Esophagus squamous epithelium (tissue), 5 donors: ENCODE results near the gene TSEN34. TPM values are rescaled to one million over a fixed set of nuclear protein-coding genes. Genes with fewer than 3 reads are reported as not detected.
A peak's percentile ranks its signal among the peaks of the same experiment; 100 is the strongest.

Experiments
- DNase-seq: peaks from one replicate; lab custom pipeline; 2025; lab: John Stamatoyannopoulos, UW
- H3K27ac ChIP-seq, 4 donors: fragments of 200-600 bp; sonication (generic); one replicate each; pipeline ENCODE4 v1.5.1; 2016 to 2019; ENCODE audit warnings: mild to moderate bottlenecking in 1 of 4
- H3K27me3 ChIP-seq, 4 donors: fragments of 200-600 bp; sonication (generic); 1 replicate in 3 of 4; 2 replicates in 1 of 4; pipeline versions ENCODE4 v1.5.1 to v1.6.0; 2017 to 2021; ENCODE audit warnings: antibody characterized with exemption in 1 of 4
- H3K36me3 ChIP-seq, 3 donors: fragments of 200-600 bp; sonication (generic); one replicate each; pipeline ENCODE4 v1.5.1; 2016 to 2019
- H3K4me1 ChIP-seq, 3 donors: fragments of 200-600 bp; sonication (generic); one replicate each; pipeline ENCODE4 v1.5.1; 2017 to 2019
- H3K4me3 ChIP-seq, 4 donors: fragments of 200-600 bp; sonication (generic); 1 replicate in 3 of 4; 2 replicates in 1 of 4; pipeline ENCODE4 v1.5.1; 2016 to 2019; ENCODE audit warnings: mild to moderate bottlenecking in 2 of 4, moderate library complexity in 1 of 4
- H3K9me3 ChIP-seq, 3 donors: fragments of 200-600 bp; sonication (generic); one replicate each; pipeline ENCODE4 v1.5.1; 2016 to 2019
- POLR2A ChIP-seq, 4 donors: fragments of 450-650 bp; IDR thresholded peaks; one replicate each; pipeline ENCODE4 v1.6.1; 2017; ENCODE audit warnings: antibody characterized with exemption in 4 of 4, mild to moderate bottlenecking in 4 of 4, moderate library complexity in 3 of 4
- WGBS, 2 donors: methylation state at CpG; one replicate each; pipeline ENCODE4 v1.1.5; 2018; 5-methylcytosine and 5-hydroxymethylcytosine counted together
- intact Hi-C: fragments of 100-400 bp; cut with DNase I; formaldehyde crosslinking; loops from one replicate; pipeline ENCODE4 v1.15.0; 2022
- total RNA-seq, 4 donors: library from RNA; depleted of rRNA; stranded (reverse); fragments of >200 nt; gene quantifications; one replicate each; pipeline ENCODE4 v1.1.0, GENCODE V29; 2016
- TF ChIP-seq, protein P1 (sequence below), 6 experiments: fragments of 450-650 bp in 4 of 6; fragments of 200-600 bp in 2 of 6; sonication (generic) in 2 of 6; IDR thresholded peaks; one replicate each; pipeline ENCODE4 v1.5.1; 2016 to 2019; ENCODE audit warnings: antibody characterized with exemption in 6 of 6, mild to moderate bottlenecking in 4 of 6, moderate library complexity in 4 of 6
- donor health status: DM: yes; HTN: yes; CAD: no.

The TSEN34 gene
- total RNA-seq, 4 donors from 2014 or later, result 56.1 to 70.9 (median 64.4) TPM

DNA sequence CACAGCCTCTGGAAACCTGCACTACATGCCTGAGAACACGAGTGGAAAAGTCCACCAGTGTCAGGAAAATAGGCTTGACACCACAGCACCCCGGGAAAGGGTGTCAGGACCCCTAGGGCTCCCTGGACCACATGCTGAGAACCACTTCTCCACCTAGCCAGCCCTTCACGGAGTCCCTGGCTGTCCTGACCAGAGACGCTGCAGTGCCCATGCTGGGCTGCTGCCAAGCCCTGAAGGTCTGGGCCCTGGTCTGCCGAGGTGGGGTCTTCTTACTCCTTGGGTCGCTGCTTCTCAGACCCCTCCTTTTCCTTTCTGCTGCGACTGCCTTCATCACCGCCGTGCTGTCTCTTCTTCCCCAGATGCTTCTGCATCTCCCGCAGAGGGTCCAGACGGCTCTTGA, 34.6 kb upstream of the TSEN34 start:
- no peaks in the 10 kb centered on the region for H3K27me3 ChIP-seq
- no peak for DNase-seq
- H3K27ac ChIP-seq, result no peak overlapping the region
- TF ChIP-seq, protein P1, sequence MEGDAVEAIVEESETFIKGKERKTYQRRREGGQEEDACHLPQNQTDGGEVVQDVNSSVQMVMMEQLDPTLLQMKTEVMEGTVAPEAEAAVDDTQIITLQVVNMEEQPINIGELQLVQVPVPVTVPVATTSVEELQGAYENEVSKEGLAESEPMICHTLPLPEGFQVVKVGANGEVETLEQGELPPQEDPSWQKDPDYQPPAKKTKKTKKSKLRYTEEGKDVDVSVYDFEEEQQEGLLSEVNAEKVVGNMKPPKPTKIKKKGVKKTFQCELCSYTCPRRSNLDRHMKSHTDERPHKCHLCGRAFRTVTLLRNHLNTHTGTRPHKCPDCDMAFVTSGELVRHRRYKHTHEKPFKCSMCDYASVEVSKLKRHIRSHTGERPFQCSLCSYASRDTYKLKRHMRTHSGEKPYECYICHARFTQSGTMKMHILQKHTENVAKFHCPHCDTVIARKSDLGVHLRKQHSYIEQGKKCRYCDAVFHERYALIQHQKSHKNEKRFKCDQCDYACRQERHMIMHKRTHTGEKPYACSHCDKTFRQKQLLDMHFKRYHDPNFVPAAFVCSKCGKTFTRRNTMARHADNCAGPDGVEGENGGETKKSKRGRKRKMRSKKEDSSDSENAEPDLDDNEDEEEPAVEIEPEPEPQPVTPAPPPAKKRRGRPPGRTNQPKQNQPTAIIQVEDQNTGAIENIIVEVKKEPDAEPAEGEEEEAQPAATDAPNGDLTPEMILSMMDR (IDR thresholded peaks at IDR 0.05), result no peak
- no peak for TF ChIP-seq POLR2A (IDR thresholded peaks at IDR 0.05)
- peaks cover 21 to 60% (median 25%) of the 10 kb centered on the region in 3 donors for H3K4me1 ChIP-seq
- 63 to 75% methylated on average over 6 to 10 of the region's 11 CpGs for WGBS, 2 donors
- H3K4me3 ChIP-seq, result no peak overlapping the region
- no peaks in the 10 kb centered on the region for H3K9me3 ChIP-seq
- peaks cover 45 to 67% (median 63%) of the 10 kb centered on the region in 3 donors for H3K36me3 ChIP-seq
- intact Hi-C loops, result no loop called here

DNA sequence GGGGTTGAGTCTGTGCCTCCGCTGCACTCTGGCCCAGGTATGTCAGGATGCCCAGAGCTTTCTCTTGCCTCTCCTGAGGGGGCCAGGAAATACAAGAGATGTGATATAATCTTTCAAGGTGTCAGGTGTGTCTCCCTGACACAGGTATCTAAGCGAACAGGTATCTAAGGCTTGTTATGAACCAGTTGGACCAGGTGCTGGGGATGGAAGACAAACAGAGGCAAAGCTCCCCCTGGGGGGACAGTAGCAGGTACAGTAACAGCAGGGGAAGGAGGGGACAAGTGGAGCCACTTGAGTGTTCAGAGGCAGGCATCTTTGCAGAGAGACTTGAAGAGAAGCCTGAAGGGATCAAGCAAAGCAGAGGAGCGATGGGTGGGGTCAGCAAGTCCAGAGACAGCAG, 34.2 kb upstream of the TSEN34 start:
- intact Hi-C loops, result no loop called here
- no peak for DNase-seq
- H3K36me3 ChIP-seq, result peaks cover 45 to 63% (median 58%) of the 10 kb centered on the region in 3 donors
- H3K4me3 ChIP-seq, result no peak overlapping the region
- H3K4me1 ChIP-seq, result peaks cover 23 to 65% (median 29%) of the 10 kb centered on the region in 3 donors
- H3K9me3 ChIP-seq, result no peaks in the 10 kb centered on the region
- TF ChIP-seq POLR2A (IDR thresholded peaks at IDR 0.05), result no peak
- TF ChIP-seq, protein P1 (IDR thresholded peaks at IDR 0.05), result no peak
- WGBS, 2 donors, result 69 to 83% methylated on average over 2 to 3 of the region's 3 CpGs
- H3K27ac ChIP-seq, result no peak overlapping the region
- no peaks in the 10 kb centered on the region for H3K27me3 ChIP-seq

DNA sequence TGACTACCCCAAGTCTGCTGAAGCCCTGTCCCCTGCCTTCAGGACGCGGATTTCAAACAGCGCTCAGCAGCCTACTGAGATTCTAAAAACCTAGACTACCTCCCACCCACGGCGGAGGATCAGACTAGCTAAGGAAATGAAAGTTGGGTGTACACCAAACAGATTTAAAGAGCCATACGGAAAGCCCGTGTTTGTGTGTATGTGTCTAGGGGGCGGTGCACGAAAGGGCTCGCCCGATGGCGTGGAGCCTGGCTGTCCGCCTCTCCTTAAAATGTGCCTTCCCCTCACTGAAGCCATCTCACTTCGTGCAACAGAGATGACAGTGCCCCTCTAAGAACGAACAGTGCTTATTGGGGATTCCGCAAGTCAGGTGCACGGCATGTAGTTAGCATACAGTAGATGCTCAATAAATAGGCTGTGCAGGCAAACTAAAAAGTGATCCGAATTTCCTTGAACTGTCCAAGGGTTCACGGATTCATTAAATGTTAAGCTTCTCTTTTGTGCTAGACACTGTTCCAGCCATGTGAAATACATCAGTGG, 32.2 kb upstream of the TSEN34 start:
- Histone ChIP-seq H3K4me1 (peaks cover 30 to 67% (median 36%) of the 10 kb centered on the region in 3 donors), H3K4me3 (peak overlapping the region; percentile 56 to 82 (median 74)), H3K27me3 (no peaks in the 10 kb centered on the region), H3K27ac (peak overlapping the region; percentile 88 to 98 (median 98)), H3K9me3 (no peaks in the 10 kb centered on the region), H3K36me3 (peaks cover 27 to 44% (median 41%) of the 10 kb centered on the region in 3 donors)
- TF ChIP-seq, protein P1 (IDR thresholded peaks at IDR 0.05), result no peak
- TF ChIP-seq POLR2A (IDR thresholded peaks at IDR 0.05), result no peak
- WGBS, 2 donors, result 0 to 6% methylated on average over 3 to 19 of the region's 19 CpGs
- no peak for DNase-seq
- intact Hi-C loops, result no loop called here

DNA sequence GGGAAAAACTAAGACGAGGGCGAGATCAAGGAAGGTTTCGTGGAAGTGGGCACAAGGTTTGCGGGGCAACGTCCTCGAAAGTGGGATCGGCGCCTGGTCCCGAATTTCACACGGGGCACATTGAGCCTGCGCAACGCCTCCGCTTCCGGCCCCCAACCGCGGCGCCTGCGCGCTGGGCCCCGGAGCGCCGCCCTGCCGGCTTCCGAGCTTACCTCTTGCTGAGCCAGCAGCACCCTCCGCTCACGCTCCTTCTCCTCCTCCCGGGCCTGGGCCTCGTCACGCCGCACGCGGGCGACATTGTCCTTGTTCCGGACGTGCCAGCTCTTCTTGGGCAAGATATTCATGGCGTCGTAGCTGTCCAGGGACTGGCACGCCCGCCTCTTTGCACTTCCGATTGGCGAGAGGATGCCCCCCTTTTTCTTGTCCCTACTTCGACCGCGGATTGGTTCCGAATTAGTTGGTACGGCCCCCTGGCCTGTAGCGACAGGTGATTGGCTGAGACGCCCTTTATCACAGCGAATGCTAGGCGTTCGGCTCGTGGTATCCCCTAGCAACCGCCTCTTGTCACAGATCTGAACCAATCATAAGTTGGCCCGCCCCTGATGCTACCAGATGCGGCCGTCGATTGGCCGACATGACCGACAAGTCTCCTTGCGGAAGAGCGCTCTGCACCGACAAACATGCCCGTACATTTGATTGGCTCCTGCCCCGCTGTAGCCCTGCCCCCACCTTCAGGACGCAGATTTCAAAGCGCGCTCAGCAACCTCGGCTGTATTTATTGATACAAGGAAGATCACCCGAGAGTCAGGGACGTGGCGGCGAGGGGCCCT, 31.5 kb upstream of the TSEN34 start, which contains the start of gene LENG1:
Gene LENG1 (minus strand): TSS at position 370 of the 830 bp plus-strand sequence. CDS start 26 bp downstream, at position 344.
- intact Hi-C loops, result loop anchor here (10.0 kb wide), 1 partner anchor 75 kb away; no protein-coding TSS in a partner anchor
- Histone ChIP-seq H3K9me3 (no peaks in the 10 kb centered on the region), H3K27me3 (peaks cover 0 to 5% (median 0%) of the 10 kb centered on the region in 4 donors), H3K4me1 (peaks cover 34 to 72% (median 40%) of the 10 kb centered on the region in 3 donors), H3K27ac (peak within 1 kb of the TSS; percentile 88 to 98 (median 98)), H3K36me3 (peaks cover 22 to 37% (median 34%) of the 10 kb centered on the region in 3 donors), H3K4me3 (peak within 1 kb of the TSS; percentile 56 to 82 (median 74))
- 0 to 1% methylated on average over 54 to 57 of the region's 72 CpGs for WGBS, 2 donors
- TF ChIP-seq, protein P1 (IDR thresholded peaks at IDR 0.05), result peak in 4 of 6 experiments; percentile 27 to 62 (median 32)
- TF ChIP-seq POLR2A (IDR thresholded peaks at IDR 0.05), result peak in 3 of 4 donors; percentile 48 to 58 (median 54)
- peak; percentile 100 for DNase-seq
